ENCODE data around the gene CDC42EP2.

The CDC42EP2 gene

DNA sequence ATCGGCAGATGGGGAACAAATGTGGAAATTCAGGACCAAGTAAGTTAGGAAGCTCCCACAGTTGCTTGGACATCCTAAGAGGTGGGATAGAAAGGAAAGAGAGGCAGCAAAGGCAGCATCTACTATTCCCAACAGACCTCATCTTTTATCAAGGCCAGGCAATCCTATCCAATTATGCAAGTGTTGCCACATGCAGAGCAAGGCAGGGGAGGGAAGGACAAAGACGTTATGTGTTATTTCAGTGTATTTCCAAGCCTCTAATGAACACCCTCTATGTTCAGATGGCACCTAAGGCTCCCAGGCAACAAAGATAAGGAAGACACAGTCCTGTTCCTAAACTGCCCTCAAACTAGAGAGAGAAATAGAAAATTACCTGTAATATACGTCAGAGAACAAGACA, 49.1 kb downstream of the CDC42EP2 start:
- H3K4me3 ChIP-seq (ENCODE audit: low read length): no peak overlapping the region
- no peak for DNase-seq (ENCODE audit: low read depth)
- TF ChIP-seq, protein P1, sequence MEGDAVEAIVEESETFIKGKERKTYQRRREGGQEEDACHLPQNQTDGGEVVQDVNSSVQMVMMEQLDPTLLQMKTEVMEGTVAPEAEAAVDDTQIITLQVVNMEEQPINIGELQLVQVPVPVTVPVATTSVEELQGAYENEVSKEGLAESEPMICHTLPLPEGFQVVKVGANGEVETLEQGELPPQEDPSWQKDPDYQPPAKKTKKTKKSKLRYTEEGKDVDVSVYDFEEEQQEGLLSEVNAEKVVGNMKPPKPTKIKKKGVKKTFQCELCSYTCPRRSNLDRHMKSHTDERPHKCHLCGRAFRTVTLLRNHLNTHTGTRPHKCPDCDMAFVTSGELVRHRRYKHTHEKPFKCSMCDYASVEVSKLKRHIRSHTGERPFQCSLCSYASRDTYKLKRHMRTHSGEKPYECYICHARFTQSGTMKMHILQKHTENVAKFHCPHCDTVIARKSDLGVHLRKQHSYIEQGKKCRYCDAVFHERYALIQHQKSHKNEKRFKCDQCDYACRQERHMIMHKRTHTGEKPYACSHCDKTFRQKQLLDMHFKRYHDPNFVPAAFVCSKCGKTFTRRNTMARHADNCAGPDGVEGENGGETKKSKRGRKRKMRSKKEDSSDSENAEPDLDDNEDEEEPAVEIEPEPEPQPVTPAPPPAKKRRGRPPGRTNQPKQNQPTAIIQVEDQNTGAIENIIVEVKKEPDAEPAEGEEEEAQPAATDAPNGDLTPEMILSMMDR (conservative IDR thresholded peaks at IDR 0.05; ENCODE audit: low read depth, low read length): no peak

DNA sequence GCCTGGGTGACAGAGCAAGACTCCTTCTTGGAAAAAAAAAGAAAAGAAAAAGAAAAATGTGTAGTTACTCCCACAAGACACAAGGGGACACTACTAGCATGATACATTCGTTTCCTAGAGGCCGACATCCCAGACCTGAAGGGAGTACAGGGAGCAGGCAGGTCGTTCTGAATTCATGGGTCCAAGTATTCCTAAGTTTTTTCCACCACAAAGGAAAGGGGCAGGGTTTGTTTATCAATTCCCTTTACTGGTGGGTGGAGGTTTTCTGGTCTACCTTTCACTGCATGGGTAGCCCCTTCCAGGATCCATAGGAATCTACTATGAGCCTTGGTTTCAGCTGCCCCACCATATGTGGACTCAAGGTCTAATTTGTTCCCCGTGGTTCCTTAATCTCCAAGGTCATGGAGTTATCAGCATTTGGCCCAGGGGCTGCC, 51.7 kb downstream of the CDC42EP2 start:
- TF ChIP-seq, protein P1 (conservative IDR thresholded peaks at IDR 0.05; ENCODE audit: low read depth, low read length): peak; percentile 71
- DNase-seq (ENCODE audit: low read depth): peak; percentile 52
- H3K4me3 ChIP-seq (ENCODE audit: low read length): no peak overlapping the region

DNA sequence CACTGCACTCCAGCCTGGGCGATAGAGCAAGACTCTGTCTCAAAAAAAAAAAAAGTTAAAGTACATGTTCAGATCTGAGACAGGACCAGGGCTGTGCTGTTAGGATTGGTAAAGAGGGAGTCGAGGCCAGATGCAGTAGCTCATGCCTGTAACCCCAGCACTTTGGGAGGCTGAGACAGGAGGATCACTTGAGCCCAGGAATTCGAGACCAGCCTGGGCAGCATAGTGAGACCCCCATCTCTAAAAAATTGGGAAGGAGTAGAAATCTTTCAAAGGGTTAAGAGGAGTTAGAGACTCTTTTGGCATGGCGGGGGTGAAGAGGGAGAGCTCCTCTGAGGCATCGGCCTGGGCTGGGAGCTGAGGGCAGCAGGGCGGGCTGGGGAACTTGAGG, 56.0 kb downstream of the CDC42EP2 start:
- no peak for DNase-seq (ENCODE audit: low read depth)
- TF ChIP-seq, protein P1 (conservative IDR thresholded peaks at IDR 0.05; ENCODE audit: low read depth, low read length): no peak
- H3K4me3 ChIP-seq (ENCODE audit: low read length): no peak overlapping the region

Data from retinal pigment epithelial cell (primary cell).